GM21515 (cell line): Measurements from ENCODE around the gene PRDM7.
"Not testable (repeated sequence)": the region's sequence is repeated elsewhere in the genome, so short reads cannot be mapped to it uniquely, and the experiment has no call there.

Experiments used
- ATAC-seq: cut with Tn5 transposase; IDR thresholded peaks from one replicate; pipeline ENCODE4 v1.9.1; 2021; ENCODE audit not compliant: unreplicated experiment

PRDM7 gene

DNA sequence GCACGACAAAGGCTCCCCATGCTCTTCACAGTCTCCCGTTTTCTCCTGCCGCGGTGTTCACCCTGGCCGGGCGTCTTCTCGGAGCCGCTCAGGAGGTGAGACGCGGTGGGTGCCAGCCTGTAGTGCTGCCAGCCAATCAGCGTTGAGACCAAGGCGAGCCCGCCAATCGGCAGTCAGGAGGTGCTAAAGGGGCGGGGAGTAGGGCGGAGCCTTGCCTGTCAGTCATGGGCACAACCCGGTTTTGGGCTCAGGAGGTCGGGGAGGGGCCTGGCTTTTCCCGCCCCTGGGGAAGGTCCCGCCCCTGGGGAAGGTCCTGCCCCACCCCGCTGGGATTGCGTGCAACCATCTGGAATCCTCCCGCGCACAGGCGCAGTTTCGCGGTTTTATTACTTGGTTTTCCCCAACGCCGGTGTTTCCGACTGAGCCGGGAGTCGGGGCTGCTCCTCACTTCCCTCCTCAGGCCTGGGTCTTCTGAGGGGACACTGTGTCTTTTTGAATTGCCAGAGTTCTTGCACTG lies at the start of gene PRDM7:
Gene PRDM7 (minus strand): TSS at position 92 of the 517 bp plus-strand sequence. CDS start 1,421 bp downstream, outside the sequence.
- peak; percentile 95 for ATAC-seq

DNA sequence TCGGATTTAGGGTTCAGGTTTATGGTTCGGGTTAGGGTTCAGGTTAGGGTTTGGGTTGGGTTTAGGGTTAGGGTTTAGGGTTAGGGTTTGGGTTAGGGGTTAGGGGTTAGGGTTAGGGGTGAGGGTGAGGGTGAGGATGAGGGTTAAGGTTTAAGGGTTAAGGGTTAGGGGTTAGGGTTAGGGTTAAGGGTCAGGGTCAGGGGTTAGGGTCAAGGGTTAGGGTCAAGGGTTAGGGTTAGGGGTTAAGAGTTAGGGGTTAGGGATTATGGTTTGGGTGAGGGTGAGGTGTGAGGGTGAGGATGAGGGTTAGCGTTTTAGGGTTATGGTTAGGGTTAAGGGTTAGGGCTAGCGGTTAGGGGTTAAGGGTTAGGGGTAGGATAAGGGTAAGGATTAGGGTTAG lies 44.7 kb upstream of the PRDM7 start:
- ATAC-seq = not testable (repeated sequence)

DNA sequence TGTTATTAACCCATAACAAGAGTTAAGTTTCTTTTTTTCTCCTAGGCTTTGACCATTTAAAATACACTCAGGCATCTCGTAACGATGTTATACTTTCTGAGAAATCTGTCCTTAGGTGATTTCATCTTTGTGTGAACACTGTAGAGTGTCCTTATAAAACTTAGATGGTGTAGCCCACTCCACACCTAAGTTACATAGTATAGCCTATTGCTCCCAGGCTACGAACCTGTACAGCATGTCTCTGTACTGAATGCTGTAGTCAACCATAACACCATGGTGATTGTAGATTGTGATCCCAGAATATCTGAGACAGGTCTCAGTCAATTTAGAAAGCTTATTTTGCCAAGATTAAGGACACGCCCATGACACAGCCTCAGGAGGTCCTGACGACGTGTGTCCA lies 30.5 kb upstream of the PRDM7 start:
- ATAC-seq = not testable (repeated sequence)

DNA sequence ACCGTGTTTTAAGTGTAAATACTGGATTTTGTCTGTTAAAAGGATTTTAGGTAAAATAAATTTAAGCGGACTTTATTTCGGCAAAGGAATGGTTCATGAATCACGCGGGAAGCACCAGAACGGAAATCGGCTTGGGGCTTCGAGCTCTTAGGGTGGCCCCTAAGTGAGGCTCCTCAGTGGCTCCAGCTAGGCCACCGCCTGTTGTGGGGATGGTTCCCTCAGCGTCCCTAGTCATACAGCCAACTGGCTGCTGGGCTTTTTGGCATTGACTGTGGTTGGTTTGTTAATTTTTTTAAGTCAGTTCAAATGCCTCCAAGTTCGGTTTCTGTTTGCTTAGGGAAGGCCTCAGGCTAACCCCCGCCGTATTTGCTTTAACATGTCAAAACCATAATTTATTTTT lies 29.9 kb upstream of the PRDM7 start:
- not testable (repeated sequence) for ATAC-seq

DNA sequence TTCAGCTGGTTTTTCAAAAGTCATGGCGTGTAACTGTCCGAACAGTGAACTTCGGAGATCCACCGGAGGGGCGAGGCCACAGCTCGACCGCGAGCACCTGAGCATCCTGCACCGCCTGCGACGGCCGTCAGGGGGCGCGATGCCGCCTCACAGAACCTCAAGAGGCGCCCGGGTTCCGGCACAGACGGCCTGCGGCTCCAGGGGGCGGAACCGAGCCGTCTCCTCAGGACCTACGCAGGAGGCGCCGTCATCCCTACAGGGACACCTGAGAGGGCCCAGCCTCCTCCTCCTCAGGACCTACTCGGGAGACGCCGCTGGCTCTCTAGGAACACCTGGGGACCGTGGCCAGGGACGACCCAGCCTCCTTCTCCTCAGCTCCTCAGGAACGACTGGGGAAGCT lies 29.1 kb upstream of the PRDM7 start:
- ATAC-seq = not testable (repeated sequence)

DNA sequence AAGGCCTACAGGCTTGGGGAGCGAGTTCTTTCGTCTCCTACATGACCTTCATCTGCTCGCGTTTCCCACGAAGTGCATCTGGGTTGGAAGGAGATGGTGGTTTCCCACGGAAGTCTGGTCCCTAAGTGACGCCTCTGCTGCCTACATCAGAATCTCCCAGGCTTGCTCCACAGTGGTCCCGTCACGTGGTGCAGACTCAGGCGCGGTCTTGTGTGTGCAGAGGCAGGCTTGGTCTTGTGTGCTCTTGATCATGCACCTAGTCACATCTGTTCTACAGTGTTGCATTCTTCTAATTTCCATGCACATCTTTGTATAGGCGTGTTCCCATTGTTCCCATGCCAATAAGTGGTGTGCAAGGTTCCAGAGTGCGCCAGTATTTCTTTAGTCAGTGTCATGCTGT lies 27.6 kb upstream of the PRDM7 start:
- ATAC-seq = not testable (repeated sequence)

DNA sequence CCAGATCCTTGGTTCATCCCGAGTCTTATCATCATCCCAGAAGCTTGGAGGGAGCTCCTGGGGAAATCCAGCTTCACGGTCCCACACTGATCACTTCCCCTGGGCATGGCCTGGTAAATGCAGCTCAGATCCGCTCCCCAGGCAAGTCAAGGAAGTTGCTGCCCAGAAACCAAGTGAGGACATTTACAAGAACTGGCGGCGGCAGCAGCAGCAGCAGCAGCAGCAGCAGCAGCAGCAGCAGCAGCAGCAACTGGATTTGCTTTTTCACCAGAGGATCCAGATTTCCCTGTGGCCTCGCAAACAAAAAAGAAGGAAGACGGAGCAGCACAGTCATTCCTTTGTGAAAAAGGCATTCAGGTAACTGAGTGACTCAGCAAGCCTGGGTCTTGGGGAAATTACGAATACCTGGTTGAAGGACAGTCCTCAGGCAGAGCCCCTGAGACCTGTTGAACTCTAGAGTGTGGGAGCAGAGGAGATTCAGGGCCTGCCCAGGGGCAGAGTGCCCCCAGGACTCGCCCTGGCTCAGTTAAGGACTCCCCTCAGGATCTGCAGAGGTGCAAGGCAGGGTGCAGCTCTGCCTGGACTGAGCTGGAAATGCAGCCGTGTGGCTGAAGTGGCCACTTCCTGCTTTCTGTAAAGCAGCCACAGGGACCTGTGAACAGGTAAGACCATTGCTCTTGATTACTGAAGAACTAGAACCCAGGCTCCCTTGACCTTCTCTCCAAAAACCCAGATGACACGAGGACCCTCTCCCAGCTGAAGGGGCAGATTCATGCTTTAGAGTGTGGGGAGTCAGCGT lies 25.2 kb upstream of the PRDM7 start:
- ATAC-seq = not testable (repeated sequence)

DNA sequence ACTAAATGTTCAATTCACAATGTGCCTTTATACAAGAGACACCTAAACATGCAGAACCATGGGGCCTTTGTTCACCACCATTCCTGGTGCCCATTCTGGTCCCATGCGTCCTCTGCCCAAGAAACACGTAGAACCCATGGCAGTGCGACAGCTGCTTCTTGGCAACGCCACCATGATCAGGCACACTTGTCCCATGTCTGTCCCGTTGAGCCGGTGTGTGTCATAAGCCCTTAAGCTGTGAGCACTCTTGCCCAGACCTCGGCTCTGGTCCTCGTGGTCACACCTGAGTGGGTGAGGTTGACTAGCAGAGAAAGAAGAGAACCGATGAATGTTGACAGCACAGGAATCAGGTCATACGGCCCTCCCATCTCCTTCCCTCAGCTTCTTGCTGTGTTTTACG lies 24.2 kb upstream of the PRDM7 start:
- ATAC-seq = not testable (repeated sequence)

DNA sequence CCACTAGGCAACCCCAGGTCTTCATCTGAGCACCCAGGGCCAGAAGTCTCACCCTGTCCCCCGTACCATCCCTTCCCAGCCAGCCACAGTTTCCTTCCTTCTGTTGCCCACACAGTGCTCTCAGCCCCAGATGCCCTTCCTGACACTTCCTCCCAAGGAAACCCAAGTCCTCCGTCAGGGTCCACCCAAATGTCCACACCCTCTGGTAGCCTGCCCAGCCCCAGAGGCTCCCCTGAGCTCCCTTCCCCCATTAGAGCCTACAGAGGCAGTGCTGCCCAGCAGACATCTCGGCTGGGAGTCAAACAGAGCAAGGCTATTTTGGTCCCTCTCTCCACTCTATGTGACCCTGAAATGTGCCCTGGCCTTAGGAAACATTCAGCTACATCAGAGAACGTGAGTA lies 23.7 kb upstream of the PRDM7 start:
- not testable (repeated sequence) for ATAC-seq

DNA sequence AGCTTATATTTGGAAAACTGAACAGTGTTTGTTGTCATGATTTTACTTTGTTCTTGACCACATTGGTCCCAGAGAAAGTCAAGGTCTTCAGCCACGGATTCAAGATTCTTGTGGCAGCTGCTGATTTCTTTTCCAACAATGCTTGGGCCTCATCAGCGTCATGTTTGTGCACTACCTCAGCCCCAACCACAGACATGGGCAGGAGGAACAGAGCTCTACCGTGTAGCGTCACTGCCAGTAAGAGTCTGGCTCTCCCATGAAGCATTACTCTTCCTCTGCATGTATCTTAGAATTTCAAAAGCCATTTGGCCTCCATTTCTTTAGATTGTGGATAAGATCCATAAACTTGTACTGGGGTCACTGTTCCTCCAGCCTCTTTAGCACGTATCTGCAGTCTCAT lies 23.1 kb upstream of the PRDM7 start:
- ATAC-seq = not testable (repeated sequence)

DNA sequence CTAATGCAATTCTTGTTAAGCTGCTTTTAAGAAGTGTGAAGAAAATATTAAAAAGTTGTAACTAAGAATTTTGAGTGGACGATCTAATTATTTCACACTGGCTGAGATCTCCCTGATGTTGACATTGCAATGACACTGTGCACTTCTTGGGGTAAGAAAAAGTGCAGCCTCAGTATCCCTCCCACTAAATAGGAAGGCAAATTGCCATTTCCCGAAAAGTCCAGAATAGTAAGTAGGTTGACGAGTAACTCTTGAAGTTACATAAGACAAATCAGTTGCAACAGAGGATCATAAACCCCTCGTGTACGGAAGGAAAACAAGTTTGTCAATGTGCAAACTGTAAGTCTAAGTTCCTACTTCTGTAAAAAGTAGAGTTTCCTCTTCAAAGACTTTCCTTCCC lies 21.8 kb upstream of the PRDM7 start:
- ATAC-seq = not testable (repeated sequence)

DNA sequence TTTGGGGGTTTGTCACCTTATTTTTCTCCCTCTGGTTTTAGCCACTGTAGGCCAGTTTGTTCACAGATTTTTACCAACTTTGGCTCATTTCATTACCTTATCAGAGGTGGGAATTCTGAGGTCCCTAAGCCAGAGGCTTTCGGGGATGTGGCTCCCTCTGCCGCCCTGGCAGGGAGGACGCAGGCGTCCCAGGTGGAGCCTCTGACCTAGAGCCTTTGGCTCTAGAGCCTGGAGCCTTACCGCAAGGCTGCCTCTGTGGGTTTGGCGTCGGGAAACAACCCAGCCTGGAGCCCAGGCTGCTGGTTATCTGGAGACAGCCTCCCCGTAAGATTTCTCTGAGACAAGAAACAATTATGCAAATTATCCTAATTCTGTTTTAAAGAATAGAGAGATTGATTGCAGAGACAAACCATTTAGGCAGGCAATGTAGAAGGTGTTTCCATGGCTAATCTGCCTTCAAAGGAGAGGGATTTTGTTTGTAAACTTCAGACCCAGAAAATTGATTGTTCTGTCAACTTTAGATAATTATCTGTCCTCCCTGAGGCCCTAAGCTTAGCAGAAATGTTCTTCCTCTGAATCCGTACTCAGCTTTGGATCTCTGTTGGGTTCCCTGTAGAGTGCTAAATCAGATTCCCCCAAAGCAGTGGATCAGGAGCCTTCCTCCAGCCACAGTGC lies 20.0 kb upstream of the PRDM7 start:
- not testable (repeated sequence) for ATAC-seq

DNA sequence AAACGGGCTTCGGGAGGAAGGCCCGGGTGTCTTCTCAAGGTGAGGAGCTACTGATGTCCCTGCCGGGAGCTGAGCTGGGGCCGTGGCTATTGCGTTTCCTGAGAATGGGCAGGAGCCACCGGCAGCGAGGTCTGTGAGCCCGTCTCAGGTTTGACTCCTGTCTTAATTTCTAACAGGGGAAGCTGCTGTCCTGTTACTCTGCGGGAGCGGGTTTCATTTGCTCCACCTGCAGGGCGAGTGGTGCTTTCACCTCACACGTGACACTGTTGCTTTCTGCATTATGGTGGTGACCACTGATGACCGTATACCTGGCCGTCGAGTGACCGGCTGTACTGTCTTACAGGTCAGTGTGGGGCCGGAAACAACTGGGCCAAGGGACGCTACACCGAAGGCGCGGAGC lies 17.7 kb upstream of the PRDM7 start:
- not testable (repeated sequence) for ATAC-seq

DNA sequence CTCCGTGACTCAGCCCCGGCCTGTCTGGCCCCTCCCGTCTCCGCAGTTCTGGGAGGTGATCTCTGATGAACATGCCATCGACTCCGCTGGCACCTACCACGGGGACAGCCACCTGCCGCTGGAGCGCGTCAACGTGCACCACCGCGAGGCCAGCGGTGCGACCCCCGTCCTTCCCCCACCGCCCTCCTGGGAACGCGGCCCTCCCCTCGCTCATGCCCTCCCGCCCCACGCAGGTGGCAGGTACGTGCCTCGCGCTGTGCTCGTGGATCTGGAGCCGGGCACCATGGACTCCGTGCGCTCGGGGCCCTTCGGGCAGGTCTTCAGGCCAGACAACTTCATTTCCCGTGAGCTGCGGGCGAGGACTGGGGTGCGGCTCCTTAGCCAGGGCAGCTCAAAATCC lies 17.2 kb upstream of the PRDM7 start:
- not testable (repeated sequence) for ATAC-seq

DNA sequence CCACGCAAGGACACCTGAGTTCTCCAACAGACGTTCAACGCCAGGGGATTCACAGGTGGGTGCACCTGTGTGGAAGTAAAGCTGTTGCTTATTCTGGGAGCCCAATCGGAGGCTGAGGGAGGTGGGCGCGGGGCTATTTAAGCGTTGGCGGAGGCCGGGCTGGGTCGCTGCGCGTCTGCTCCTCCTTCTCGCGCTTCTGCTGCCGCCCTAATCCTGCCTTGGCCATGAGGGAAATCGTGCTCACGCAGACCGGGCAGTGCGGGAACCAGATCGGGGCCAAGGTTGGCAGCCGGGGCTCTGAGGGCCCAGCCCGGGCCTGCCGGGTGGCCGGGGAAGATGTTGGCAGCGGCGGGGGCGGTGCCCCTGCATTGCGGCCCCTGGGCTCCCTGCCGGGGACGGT lies 16.7 kb upstream of the PRDM7 start:
- not testable (repeated sequence) for ATAC-seq

DNA sequence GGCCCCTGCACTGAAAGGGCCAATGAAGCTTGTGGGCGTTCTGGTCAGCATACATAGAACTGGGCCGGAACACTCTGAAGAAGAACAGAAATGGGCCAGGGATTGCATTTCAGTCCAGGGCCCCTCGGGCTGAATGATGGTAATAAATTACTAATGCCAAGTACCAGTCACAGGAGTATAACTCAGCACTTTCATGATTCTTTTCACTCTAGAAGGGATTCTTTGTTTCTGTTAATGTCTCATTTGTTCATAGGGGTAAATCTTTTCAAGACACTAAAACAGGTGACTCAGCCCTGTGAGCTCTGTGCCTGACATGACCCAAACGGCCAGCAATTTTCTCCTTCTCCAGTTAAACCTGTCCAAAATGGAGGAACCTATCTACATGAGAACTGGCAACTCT lies 15.7 kb upstream of the PRDM7 start:
- not testable (repeated sequence) for ATAC-seq

DNA sequence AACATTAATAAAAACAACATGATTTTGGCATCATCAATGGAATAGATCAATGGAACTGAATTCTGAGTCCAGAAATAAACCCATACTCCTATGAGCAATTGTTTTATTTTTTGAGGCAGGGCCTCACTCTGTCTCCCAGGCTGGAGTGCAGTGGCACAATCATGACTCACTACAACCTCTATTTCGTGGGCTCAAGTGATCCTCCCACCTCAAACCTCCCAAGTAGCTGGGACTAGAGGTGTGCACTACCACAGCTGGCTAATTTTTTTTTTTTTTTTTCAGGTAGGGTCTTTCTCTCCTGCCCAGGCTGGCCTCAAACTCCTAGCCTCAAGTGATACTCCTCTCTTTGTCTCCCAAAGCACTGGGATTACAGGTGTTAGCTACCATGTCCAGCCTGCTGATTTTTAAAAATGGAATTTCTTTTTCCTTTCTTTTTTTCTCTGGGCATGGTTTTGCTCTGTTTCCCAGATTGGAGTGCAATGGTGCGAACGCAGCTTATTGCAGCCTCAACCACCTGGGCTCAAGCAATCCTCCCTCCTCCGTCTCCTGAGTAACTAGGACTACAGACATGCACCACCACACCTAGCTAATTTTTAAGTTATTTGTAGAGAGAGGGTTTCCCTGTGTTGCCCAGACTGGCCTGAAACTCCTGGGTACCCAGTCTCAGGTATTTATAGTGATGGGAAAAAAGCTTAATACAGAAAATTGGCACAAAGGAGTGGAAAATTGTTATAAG lies 7.3 kb upstream of the PRDM7 start:
- no peak for ATAC-seq

DNA sequence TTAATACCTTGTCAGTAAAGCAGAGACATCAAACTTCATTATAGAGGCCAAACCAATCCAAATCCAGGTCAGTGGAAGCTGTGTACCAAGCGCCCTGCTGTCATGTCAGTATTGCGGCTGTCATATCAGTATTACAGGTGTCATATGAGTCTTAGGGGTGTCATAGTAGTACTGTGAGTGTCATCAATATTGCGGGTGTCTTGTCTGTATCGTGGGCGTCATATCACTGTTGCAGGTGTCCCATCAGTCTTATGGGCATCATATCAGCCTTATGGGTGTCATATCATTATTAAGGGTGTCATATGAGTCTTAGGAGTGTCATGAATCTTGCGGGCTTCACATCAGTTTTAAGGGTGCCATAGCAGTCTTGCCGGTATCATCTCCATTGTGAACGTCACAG lies 6.0 kb upstream of the PRDM7 start:
- ATAC-seq = no peak

DNA sequence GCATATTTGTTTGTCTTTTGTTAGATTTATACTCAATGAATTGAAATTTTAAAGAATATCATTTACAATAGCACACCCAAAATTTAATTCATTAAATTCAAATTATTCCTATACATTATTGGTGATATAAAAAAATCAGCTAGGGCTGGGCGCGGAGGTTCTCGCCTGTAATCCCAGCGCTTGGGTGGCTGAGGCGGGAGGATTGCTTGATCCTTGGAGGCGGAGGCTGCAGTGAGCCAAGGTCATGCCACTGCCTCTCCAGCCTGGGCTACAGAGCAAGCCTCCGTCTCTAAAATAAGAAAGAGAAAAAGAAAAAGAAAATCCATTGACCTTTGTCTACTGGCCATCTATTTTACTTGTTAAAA lies 4.5 kb upstream of the PRDM7 start:
- no peak for ATAC-seq

DNA sequence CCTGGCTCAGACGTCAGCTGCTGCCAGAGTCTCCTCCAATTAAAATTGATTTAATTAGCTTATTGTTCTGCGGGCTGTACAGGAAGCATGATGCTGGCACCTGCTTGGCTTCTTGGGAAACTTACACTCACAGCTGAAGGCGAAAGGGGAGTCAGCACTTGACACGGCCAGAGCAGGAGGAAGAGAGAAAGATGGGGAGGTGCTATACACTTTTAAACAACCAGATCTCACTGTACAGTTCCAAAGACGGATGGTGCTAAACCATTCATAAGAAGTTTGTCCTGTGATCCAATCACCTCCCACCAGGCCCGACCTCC lies 1.4 kb upstream of the PRDM7 start:
- ATAC-seq = no peak

DNA sequence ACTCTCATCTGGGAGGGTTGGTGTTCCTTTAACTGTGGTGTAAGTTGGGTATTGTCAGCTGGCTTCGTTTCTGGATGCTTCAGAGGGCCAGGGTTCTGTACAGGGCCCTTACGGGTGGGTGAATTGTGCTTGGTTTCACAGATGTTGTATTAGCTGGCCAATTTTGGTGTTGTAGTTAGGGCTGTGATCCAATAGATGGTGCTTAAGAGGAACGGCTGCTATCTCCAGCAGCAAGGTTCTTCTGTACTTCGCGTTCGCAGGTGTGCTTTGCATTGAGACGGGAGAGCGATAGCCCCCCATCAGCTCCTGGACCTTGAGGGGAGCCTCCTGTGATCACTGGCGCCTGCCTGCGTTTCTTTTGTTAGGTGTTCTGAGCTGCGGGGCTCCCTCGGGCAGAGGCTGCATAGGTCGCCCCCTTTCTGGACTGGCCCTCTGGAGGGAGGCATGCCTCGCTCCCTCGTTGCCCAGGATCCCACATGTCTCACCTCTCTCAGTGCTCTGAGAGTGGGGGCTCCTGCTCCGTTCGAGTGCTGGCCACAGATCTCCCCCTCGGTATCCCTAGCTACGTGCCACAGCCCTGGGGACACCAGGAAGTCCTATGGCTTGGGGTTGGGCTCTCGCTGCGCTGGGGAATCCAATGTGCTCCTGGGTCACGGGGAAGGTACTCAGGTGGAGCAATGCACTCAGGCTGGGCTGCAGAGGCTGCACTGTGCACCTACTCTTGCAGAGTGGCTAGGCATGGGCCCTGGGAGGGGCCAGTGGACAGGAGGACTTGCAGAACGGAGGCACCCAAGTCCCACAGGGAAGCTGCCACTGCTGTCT lies 837 bp upstream of the PRDM7 start:
- peak; percentile 36 for ATAC-seq
